ENCODE measurements around the gene CBX6.

CBX6 gene

GRCh38 chr22:38861170-38861876 is 10.7 kb downstream of the CBX6 start:
- ChIA-PET POLR2A (interaction anchor here (0.5 to 4.4 kb wide), 2 partner anchors 92 to 397 kb away, joined by 3 to 18 read pairs; no protein-coding TSS in a partner anchor), CTCF (interaction anchor here (0.6 to 3.5 kb wide), 5 partner anchors 8 to 145 kb away, joined by 3 to 15 read pairs (median 3); no protein-coding TSS in a partner anchor)
- TF ChIP-seq ZNF114 (tag by site-specific recombination; IDR thresholded peaks at IDR 0.05) (no peak), ZNF2 (tag by site-specific recombination; IDR thresholded peaks at IDR 0.05) (no peak), ZIC2 (tag by site-specific recombination; IDR thresholded peaks at IDR 0.05) (peak; percentile 25; the same call in 1 of the 2 replicates), SP2 (tag by site-specific recombination; IDR thresholded peaks at IDR 0.05) (peak; percentile 18; the same call in 1 of the 2 replicates), PATZ1 (tag by site-specific recombination; IDR thresholded peaks at IDR 0.05) (peak; percentile 43), GLI4 (tag by site-specific recombination; IDR thresholded peaks at IDR 0.05) (no peak), GLIS2 (tag by site-specific recombination; IDR thresholded peaks at IDR 0.05) (peak; percentile 54)
- Histone ChIP-seq H3K4me3 (ENCODE audit: low read depth, low read length) (no peak overlapping the region), H3K9me3 (ENCODE audit: control insufficient read depth, insufficient read depth, low read depth, low read length) (no peaks in the 10 kb centered on the region), H3K27ac (ENCODE audit: extremely low read depth, low read depth, low read length) (no peak overlapping the region), H3K36me3 (ENCODE audit: control insufficient read depth in 2 of 2, insufficient read depth in 1 of 2, low read length in 2 of 2) (peaks cover 0 to 30% of the 10 kb centered on the region in 2 experiments; a peak in 2 of 3 replicates), H3K4me1 (ENCODE audit: control insufficient read depth, insufficient read depth, low read length) (no peaks in the 10 kb centered on the region)

DNA sequence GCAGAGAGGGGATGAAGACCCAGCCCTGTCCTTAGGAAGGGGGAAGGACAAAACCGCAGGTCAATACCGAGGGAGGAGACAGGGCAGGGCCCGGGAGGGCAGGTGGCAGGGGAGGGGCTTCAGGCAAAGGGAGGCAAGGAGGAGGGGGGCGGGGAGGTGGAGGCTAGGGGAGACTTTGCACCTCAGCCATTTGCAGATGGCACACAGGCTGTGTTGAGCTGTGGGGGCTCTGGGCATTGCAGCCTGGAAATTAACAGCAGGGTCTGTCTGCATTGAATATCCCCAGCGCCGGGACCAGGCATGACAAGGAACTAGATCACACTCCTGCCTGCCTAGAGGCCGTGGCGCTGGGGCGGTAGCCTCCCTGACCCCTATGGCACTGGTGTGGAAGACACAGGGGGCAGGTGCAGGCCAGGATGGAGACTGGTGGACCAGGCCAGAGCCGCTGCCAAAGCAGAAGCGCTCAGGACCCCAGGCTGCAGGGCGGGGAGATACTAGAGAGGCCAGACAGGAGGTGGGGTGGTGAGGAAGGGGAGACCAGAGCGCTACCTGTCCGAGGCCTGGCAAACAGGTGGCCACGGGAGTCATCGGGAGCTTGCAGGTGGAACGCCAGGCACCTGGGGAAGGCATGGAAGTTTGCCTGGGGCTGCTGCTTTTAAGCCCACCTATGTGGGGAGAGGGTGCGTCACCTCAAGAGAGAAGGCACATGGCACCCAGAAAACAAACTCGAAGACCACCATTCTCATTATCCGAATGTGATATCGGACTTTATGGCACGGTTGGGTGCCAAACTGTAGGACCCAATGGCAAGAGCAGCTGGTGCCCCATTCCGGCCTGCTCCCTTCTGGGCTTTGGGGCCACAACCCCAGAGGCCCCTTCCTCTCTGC is 11.5 kb downstream of the CBX6 start:
- CTCF ChIA-PET: interaction anchor here (1.2 to 3.5 kb wide), 3 partner anchors 8 to 91 kb away, joined by 3 to 15 read pairs (median 10); no protein-coding TSS in a partner anchor
- H3K27ac ChIP-seq (ENCODE audit: extremely low read depth, low read depth, low read length): no peak overlapping the region
- POLR2A ChIA-PET: no interaction called here
- no peak overlapping the region for H3K4me3 ChIP-seq (ENCODE audit: low read depth, low read length)
- no peaks in the 10 kb centered on the region for H3K4me1 ChIP-seq (ENCODE audit: control insufficient read depth, insufficient read depth, low read length)
- H3K9me3 ChIP-seq (ENCODE audit: control insufficient read depth, insufficient read depth, low read depth, low read length): no peaks in the 10 kb centered on the region
- peaks cover 0 to 22% of the 10 kb centered on the region in 2 experiments; a peak in 2 of 3 replicates for H3K36me3 ChIP-seq (ENCODE audit: control insufficient read depth in 2 of 2, insufficient read depth in 1 of 2, low read length in 2 of 2)
- TF ChIP-seq, protein P1, sequence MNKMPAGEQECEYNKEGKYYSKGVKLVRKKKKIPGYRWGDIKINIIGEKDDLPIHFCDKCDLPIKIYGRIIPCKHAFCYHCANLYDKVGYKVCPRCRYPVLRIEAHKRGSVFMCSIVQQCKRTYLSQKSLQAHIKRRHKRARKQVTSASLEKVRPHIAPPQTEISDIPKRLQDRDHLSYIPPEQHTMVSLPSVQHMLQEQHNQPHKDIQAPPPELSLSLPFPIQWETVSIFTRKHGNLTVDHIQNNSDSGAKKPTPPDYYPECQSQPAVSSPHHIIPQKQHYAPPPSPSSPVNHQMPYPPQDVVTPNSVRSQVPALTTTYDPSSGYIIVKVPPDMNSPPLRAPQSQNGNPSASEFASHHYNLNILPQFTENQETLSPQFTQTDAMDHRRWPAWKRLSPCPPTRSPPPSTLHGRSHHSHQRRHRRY (tag by site-specific recombination; IDR thresholded peaks at IDR 0.05): no peak
- TF ChIP-seq ZNF626 (tag by site-specific recombination; IDR thresholded peaks at IDR 0.05) (no peak), ZNF677 (tag by site-specific recombination; IDR thresholded peaks at IDR 0.05) (no peak), ZNF302 (tag by site-specific recombination; IDR thresholded peaks at IDR 0.05; ENCODE audit: low read depth) (no peak), ZBTB7A (tag by site-specific recombination; IDR thresholded peaks at IDR 0.05; ENCODE audit: low read depth) (no peak), ZNF169 (tag by site-specific recombination; IDR thresholded peaks at IDR 0.05) (no peak), ZNF221 (tag by site-specific recombination; IDR thresholded peaks at IDR 0.05; ENCODE audit: borderline replicate concordance) (no peak), WT1 (tag by site-specific recombination; IDR thresholded peaks at IDR 0.05) (peak; percentile 27; the same call in 1 of the 2 replicates), ZEB2 (tag by site-specific recombination; IDR thresholded peaks at IDR 0.05) (0 out of 2 replicates have a peak, but pooled peaks have one; percentile 16), PATZ1 (tag by site-specific recombination; IDR thresholded peaks at IDR 0.05) (peak; percentile 25; the same call in 1 of the 2 replicates), ZNF140 (tag by site-specific recombination; IDR thresholded peaks at IDR 0.05) (no peak), ZBTB11 (tag by site-specific recombination; conservative IDR thresholded peaks at IDR 0.05; ENCODE audit: low read depth) (no peak), SCRT2 (tag by site-specific recombination; IDR thresholded peaks at IDR 0.05) (peak; percentile 62)
- TF ChIP-seq, protein P2, sequence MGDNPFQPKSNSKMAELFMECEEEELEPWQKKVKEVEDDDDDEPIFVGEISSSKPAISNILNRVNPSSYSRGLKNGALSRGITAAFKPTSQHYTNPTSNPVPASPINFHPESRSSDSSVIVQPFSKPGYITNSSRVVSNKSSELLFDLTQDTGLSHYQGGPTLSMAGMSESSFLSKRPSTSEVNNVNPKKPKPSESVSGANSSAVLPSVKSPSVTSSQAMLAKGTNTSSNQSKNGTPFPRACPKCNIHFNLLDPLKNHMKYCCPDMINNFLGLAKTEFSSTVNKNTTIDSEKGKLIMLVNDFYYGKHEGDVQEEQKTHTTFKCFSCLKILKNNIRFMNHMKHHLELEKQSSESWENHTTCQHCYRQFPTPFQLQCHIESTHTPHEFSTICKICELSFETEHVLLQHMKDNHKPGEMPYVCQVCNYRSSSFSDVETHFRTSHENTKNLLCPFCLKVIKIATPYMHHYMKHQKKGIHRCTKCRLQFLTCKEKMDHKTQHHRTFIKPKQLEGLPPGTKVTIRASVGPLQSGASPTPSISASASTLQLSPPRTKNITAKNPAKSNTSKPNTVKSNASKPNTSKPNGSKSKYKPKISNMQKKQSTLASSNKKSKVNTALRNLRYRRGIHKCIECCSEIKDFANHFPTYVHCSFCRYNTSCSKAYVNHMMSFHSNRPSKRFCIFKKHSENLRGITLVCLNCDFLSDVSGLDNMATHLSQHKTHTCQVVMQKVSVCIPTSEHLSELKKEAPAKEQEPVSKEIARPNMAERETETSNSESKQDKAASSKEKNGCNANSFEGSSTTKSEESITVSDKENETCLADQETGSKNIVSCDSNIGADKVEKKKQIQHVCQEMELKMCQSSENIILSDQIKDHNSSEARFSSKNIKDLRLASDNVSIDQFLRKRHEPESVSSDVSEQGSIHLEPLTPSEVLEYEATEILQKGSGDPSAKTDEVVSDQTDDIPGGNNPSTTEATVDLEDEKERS (tag by site-specific recombination; IDR thresholded peaks at IDR 0.05): no peak

Data from HEK293 (cell line).